ENCODE measurements around the gene DCC.
"Not testable (repeated sequence)": the region's sequence is repeated elsewhere in the genome, so short reads cannot be mapped to it uniquely, and the experiment has no call there.

The DCC gene

DNA sequence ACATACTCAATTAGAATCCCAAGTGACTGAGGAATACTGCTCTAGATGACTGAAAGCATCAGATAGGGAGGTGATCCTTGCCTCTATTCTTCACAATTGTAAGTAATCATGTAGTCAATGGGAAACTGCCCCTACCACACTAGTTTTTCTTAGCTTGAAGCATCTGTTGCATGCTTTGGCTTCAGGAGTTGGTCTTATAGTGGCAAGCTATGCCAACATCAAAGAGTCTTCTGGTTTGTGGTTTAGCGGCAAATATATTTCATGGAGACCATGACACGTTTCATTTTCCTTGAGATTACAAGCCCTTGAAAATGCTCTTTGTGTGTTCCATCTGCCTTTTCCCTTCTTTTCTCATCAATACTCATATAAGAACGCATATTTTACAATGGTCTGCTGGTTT is 12.9 kb downstream of the DCC start:
- DNase-seq (ENCODE audit: low read depth in 2 of 2) = no peak

DNA sequence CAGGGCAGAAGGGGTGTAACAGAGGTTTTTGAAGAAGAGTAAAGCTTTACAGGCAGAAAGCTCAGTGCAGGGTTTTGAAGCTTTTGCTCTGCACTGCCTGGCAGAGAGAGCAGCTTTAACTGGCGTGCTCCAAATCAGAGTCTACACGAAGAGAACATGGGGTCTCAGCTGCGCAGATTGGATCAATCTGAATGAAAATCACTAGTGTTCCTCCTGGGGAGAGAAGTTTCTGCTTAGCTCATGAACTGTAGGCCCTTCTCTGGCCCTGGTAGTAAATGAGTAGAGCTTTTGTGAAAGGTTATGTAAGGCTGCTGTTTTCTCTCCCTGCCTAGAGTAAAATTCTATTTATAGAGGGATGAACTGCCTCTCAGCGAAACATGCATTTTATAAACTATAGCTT is 13.6 kb downstream of the DCC start:
- no peak for DNase-seq (ENCODE audit: low read depth in 2 of 2)

DNA sequence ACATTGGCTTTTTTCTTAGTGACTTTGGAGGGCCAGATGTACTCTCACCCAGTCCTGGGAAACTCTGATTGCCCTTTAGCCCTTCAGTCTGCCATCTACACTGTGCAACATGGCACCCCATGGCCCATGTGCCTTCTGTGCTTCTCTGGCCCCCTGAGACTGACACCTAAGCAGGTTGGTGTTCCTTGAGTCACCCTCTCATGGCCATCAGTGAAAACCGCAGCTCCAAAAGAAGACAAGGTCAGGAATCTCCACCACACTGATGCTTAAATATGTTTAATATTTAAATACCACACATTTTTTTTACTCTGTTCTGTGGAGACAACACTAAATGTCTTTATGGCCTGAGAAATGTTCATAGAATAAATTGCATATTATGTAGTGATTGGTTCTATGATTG is 23.9 kb downstream of the DCC start:
- no peak for DNase-seq (ENCODE audit: low read depth in 2 of 2)

DNA sequence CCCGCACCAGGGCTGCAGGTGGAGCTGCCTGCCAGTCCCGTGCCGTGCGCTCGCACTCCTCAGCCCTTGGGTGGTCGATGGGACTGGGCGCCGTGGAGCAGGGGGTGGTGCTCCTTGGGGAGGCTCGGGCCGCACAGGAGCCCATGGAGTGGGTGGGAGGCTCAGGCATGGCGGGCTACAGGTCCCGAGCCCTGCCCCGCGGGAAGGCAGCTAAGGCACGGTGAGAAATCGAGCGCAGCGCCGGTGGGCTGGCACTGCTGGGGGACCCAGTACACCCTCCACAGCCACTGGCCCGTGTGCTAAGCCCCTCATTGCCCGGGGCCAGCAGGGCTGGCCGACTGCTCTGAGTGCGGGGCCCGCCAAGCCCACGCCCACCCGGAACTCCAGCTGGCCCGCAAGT is 26.9 kb downstream of the DCC start:
- DNase-seq (ENCODE audit: low read depth in 2 of 2) = not testable (repeated sequence)

DNA sequence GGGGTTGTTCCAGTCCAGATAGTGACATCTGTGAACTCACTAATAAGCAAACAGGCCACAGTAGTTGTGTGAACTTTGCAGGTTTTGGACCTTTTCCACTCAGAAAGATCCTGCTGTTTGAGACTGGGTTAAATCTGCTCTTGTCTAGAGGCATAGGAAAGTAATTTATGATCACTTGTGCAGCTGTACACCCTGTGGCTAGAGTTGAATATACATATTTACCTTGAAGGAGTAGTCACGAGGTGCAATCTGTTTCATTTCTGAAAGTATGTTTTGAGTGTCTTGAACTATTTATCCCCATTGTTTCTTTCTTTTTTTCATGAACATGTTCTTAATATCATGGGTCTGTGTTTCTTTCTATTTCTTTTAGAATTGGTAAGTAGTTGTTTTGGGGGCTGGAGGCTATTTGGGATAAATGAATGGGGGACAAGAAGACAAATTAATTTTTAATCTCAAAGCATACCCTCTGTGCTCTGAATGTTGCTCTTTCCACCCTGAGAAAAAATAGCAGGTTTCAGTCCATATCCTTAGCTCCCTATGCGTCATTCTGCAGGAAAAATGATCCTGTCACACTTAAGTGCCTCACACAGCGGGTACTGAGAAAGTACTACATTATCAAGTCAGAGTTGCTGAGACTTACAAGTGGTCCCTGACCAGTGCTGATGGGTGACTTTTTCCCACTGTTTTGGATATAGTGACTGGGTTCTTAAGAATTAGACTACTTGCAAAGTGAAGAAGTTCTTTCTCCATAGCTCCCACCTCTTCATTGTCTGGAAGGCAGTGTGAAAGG is 28.2 kb downstream of the DCC start:
- DNase-seq (ENCODE audit: low read depth in 2 of 2) = no peak

DNA sequence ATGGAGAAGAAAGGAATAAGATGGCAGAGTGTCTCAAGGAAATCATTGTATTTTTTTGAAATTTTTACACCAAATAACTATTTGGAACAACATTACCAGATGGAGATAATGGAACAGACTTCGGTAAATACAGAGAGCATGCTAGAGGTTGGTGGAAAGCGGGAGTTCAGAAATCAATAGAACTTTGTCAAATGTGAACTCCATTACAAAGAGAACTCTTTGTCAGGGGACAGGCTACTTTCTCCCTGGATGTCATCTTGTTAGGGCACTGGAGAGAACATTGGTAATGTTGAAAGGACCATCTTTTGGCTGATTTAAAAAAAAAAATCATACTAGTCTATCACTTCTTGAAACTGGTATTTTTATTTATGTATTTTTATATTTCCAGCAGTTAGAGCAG is 30.8 kb downstream of the DCC start:
- no peak for DNase-seq (ENCODE audit: low read depth in 2 of 2)

DNA sequence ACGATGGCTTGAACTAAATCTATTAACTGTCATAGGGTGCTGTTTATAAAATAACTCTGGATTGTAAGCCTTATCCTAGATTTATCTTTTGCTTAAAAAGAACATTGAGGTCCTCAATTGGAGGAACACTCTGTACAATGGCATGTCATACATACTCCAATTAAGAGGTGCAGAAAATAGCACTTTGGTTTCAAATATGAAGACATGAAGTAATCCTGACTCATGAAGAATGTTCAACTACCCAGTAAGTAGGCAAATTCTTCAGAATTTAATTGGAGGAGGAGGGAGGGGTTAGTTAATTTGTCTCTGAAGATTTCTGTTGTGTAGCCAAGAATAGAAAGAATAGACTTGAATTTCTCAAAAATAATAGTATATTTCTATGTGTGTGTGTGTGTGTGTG is 36.1 kb downstream of the DCC start:
- DNase-seq (ENCODE audit: low read depth in 2 of 2) = no peak

DNA sequence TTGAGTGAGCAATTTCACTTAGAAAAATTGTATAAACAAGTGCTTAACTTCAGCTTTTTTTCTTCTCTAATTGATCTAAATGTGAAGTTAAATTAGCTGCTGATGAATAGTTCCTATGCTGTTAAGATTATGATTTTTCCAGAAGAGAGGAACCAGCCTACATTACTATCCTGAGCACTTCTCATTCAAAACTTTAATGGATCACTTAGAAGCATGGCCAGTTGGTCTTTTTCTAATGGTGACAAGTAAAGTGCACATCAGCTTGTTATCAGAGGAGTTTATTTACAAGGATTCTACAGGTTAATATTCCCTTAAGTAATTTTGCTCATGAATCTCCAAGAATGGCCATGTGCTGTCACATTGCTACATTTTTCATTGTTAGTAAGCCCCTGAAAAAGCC is 37.1 kb downstream of the DCC start:
- DNase-seq (ENCODE audit: low read depth in 2 of 2) = no peak

DNA sequence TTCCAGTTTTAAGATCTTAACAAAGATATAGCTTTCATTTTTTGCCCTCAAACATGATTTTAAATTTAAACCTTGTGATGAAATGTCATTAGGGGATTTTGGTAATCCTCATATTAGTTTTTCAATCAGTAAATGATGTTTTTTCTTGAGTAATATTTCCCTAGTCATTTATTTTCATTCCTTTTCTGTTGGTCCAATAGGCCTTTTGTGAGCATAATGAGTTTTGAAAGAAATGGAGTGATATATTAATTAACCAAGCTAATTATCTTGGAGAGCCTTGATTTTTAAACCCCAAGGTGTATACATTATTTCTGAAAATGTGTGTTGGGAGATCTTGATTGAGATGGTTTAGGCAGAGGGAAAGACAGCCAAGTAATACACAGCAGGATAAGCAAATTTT is 46.3 kb downstream of the DCC start:
- DNase-seq (ENCODE audit: low read depth in 2 of 2) = no peak

DNA sequence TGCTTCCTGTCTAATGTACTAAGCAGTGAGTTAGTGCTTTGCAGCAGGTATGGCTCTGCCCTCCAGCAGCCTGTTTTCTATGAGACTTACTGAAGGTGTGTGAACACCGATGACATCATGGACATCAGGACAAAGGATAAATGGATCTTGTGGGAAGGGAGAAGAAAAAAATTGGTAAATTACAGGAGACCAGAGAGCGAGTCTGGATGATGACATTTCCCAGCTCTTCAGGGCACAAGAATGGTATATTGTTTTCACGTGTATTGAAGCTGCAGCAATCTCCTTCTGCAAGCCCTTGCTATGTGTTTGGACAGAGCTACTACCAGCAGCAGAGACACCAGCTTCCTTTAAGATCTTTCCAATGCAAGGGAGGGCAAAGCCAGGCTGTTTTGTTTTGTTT is 47.2 kb downstream of the DCC start:
- no peak for DNase-seq (ENCODE audit: low read depth in 2 of 2)

DNA sequence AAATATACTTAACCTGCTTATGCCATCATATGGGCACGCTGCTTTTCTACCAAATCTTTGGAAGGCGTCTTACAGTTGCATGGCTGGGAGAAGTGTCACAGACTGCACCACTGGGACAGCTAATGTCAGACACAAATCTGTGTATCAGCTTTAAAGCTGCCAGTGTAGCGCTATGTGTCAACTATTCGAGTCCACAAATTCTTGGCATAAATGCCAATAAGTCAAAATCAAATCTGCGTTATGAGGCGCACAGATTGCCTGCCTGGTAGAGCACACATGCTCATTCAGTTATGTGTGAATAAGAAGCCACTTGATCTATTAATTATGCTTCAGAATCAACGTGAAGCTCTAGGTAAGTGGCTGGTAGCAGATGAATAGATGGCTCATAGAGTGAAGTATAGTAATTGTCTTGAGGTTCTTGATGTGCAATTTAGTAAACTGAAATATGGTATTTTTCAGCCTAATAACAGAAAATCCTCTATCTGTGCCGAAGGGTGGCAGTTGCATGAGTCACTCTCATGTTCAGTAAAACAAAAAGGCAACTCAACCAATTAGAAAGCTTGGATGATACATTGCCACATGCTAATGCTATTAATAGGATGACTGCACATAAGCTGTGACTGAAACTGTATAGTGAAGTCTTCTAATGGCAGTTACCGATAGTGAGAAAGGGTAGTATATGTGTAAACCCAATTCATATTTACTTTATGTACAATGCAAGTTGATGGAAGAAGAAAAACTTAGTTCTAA is 52.0 kb downstream of the DCC start:
- DNase-seq (ENCODE audit: low read depth in 2 of 2) = no peak

DNA sequence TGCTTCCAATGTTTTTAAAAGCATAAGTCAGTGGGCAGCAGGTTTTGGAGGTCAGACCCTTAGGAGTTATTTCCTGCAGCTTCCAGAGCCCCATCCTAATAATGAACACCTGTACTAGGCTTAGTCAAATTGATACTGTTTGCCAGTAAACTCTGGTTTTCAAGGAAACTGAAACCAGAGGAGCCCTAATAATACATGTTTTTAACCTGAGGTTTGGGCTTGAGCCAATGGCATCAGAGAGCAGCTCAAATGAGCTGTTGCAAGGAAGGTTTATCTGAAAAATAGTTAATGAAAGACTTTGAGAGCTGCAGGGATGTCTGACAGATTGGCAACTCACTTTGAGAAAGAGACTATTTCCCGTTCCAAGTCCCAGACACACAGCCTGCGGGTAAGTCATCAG is 54.6 kb downstream of the DCC start:
- no peak for DNase-seq (ENCODE audit: low read depth in 2 of 2)

DNA sequence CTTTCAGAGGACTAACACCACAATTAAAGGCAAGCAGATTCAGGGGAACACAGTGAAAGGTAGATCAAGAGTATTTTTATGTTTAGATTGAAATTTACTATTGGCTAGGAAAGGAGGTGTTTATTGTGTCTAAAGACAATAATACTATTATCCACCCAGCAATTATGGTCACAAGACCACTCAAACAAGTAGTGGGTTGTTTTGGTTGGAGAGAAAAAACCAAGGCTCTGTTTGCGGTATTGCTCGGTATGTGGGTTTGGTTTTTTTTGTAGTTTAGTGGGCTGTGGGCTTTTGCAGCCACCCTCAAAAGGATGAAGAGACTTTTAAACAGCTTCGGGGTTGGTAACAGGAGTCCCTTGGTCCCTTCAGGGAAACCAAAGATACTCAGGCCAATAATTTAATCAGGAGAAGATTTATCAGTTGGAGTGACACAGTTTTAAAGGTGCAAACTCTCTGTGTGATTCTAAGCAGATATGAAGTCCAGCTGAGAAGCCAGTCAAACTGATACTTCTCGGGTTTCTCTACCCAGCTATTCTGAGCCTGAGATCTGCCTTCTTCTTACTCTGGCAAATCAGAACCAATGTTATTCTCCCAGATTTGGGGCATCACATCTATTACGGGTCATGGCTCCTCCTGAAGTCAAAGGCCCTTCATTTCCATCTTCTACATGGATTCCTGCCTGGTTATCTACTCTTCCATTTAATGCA is 55.3 kb downstream of the DCC start:
- no peak for DNase-seq (ENCODE audit: low read depth in 2 of 2)

DNA sequence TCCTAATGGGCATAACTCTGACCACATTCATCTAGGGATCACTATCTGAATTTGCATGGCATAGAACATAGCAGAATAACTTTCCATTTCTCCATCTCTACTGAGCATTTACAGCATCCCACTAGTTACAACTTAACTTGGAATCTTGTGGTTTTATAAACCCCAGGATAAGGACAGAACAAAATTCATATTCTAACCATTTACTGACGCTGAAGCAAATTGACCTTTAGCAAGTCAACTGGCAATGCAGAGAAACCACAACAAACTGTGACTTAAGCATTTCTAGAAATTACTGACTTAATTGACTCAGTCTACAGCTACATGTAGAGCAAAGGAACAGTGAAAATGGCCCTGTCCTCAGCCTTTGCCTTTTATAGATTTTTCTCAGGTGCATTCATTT is 61.2 kb downstream of the DCC start:
- DNase-seq (ENCODE audit: low read depth in 2 of 2) = no peak

DNA sequence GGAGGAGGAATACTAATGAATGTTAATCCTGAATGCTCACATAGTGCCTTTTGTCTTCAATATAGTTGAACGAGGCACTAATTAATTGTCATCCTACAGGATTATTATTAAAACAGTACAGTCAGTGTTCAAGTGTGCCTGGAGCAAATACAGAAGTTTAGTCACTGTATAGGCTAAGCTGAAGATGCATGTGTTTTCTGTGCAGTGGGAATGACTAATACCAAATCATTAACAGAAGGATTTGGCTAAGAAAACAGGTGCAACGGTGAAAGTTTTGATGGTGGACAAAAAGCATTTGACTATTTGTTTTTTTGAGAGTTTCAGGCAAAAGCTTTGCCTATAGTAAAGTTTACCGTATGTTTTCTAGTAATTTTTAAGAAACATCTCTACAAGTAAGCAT is 62.8 kb downstream of the DCC start:
- no peak for DNase-seq (ENCODE audit: low read depth in 2 of 2)

DNA sequence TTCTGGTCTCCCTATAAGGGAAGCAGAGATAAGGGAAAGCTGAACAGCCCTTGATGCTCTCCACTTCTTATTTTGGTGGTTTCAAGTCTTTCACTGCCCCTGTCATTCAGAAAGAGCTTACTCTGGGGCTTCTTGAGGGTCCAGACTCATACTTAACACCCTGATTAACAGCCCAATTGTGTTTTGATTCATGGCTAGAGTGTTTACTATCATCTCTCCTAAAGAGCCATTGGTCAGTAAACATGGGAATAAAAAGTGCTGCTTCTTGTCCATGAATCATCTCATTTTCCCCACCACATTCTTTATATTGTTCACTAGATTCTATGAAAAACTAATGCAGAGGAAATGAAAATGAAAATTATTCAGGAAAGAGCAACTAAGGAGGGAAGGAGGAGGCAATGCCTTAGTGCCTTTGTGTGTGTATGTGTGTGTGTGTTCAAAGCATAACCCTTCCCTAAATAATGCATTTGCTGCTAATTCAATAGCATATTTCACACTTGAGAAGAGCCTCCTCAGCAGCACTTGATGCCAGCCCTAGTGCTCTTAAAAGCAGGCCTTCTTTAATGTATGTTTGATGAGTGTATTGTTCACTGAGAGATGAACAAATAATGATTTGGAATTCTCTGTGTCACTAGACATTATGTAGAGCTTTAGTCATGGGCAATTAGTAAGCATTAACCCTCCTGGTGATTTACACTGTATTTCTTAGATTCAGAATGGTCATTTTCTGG is 63.5 kb downstream of the DCC start:
- DNase-seq (ENCODE audit: low read depth in 2 of 2) = no peak

DNA sequence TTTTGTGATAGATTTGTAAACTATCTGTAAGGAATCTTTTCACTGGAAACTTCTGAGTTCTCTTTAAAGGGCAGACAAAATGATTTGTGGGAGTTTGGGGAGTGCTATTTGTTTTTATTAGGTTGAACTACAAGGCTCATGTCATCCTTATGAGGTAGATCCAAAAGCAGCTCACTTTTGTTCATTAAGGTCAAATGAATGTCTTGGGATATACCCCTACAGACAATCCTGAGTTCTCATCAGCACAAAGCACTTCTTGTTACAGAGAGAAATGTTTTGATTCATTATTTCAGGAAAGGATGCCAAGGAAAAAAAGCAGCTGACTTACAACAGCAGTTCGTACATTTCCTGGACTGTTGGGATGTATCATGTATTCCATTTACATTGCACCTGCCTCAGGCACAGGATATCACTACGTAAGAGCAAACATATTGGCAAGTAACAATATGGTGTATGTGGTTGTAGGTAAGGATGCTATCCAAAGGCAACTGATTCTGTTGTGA is 68.9 kb downstream of the DCC start:
- no peak for DNase-seq (ENCODE audit: low read depth in 2 of 2)

DNA sequence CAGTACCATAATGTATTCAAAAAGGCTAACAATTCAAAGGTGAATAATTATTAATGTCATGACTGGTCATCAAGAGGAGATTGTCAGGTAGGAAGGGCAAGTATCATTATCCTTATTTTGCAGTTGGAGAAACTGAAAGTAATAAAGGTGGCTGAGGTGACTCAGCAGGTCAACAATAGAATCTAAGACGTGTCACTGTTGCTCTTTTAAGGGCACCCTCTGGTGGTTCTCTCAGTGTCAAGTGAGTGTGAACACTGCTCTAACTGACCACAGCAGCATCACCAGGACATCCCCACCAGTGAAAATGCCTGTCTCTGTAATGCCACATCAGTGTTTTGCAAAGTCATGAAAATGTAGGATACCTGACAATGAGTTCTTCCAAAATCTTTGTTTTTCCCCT is 69.7 kb downstream of the DCC start:
- DNase-seq (ENCODE audit: low read depth in 2 of 2) = no peak

DNA sequence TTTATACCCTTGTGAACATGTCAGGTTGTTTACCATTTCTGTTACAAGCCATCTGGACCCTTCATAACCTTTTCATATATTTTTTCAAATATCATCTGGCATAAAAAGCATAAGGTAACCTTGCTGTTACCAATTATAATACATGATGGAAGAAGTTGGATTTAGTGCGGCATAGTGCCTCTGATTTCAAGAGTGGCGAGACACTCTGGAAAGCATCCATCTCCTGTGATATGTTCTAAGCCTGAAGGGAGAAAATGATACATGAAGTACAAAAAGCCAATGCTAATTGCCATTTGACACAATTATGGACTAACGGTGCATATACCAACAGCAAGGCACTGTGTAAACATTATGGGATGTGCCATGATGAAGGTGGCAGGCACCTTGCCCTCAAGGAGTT is 75.1 kb downstream of the DCC start:
- DNase-seq (ENCODE audit: low read depth in 2 of 2) = no peak

DNA sequence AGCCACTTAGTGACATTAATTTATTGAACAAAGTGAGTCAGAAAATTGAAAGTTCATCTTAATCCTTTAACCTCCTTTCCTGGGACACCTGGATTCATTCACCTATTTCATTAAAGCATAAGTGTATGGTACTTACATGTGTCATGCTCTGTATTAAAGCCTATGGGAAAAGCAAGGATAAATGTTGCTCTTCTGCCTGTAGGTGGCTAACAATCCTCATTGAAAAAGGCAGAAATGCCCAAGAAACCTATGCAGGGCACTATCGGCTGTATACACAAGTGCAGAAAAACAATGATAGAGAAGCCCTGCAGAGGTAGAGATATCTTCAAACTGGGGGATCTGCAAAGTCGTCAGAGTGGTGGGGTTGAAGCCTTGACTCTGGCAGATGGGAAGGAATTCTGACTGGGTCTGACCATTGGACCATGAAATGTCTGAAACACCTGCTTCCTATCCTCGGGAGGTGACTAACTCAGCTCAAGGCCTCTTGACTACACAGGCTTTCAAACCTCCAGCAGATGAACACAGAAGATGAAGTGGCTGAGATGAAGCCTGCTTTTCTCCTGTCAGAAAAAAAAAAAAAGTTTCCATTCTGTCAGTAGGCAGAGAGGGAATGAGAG is 83.1 kb downstream of the DCC start:
- no peak for DNase-seq (ENCODE audit: low read depth in 2 of 2)

DNA sequence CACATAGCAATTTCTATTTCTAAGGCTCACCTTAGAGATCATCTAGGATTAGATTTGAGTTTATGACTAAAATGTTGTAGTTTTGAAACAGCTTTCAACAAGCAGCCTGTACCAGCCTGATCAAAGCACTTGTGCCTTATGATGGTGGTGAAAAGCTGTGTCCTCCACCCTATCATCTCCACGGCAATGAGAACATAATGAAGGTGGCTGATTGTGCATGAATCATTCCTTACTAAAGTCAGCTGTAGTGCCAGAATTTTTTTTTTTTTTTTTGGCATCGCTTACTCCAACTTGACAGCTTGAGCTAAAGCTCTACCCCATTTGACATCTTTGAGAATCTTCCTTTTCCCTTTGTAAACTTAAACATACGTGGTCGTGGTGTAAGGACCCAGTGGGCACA is 86.0 kb downstream of the DCC start:
- DNase-seq (ENCODE audit: low read depth in 2 of 2) = no peak

DNA sequence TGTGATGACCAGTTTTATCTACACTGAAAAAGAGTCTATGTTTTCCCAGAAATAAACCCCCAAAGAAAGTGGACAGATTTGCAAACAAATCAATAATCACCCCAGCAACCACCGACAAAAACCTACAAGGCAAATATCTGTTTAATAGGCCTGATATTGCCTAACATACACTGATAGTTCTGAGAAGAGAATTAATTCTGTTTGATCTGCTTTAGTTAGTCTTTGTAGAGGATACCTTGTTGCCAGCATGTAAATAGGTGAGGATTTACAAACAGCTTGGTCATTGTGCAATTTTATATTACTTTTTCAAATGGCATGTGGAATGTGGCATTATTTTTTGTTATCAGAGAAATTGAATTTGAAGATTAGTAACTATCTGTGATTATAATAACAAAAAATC is 86.5 kb downstream of the DCC start:
- no peak for DNase-seq (ENCODE audit: low read depth in 2 of 2)

Data from stimulated activated CD8-positive, alpha-beta memory T cell treated with anti-CD3 and anti-CD28 coated beads, Interleukin-15, amount 100 ng/mL, for 4 hours (primary cell).